NCI-H2107 treated with DMSO at 0.1 percent for 48 hours (cell line): ENCODE results near the gene AAK1.
"Not testable (repeated sequence)": the region's sequence is repeated elsewhere in the genome, so short reads cannot be mapped to it uniquely, and the experiment has no call there.

Experiments
- DNase-seq: peaks from one replicate; lab custom pipeline; 2025; ENCODE audit not compliant: unreplicated experiment; lab: John Stamatoyannopoulos, UW

AAK1 gene

GRCh38 chr2:69628325-69629021, 15.1 kb downstream of the AAK1 start:
- no peak for DNase-seq

GRCh38 chr2:69625078-69625795, 18.3 kb downstream of the AAK1 start:
- no peak for DNase-seq

- DNase-seq = no peak
These were observed 18.9 kb downstream of the AAK1 start for GRCh38 chr2:69624611-69625010.

- no peak for DNase-seq
These were observed 19.4 kb downstream of the AAK1 start for GRCh38 chr2:69624131-69624530.

- DNase-seq = no peak
These were observed 20.3 kb downstream of the AAK1 start for GRCh38 chr2:69623236-69623635.

- not testable (repeated sequence) for DNase-seq
These were observed 20.7 kb downstream of the AAK1 start for GRCh38 chr2:69622805-69623204.

- DNase-seq = not testable (repeated sequence)
These were observed 21.5 kb downstream of the AAK1 start for GRCh38 chr2:69622017-69622540.

GRCh38 chr2:69621440-69621839, 22.1 kb downstream of the AAK1 start:
- DNase-seq = no peak

GRCh38 chr2:69620870-69621269, 22.7 kb downstream of the AAK1 start:
- DNase-seq = no peak

- no peak for DNase-seq
These were observed 23.8 kb downstream of the AAK1 start for GRCh38 chr2:69619725-69620124.

- DNase-seq = no peak
These were observed 25.2 kb downstream of the AAK1 start for GRCh38 chr2:69618362-69618761.

GRCh38 chr2:69617744-69618143, 25.8 kb downstream of the AAK1 start:
- no peak for DNase-seq

GRCh38 chr2:69616755-69617154, 26.8 kb downstream of the AAK1 start:
- DNase-seq = no peak

- no peak for DNase-seq
These were observed 27.6 kb downstream of the AAK1 start for GRCh38 chr2:69615969-69616368.

- DNase-seq = no peak
These were observed 28.4 kb downstream of the AAK1 start for GRCh38 chr2:69615078-69615625.

GRCh38 chr2:69612707-69613106, 30.8 kb downstream of the AAK1 start:
- DNase-seq = no peak

GRCh38 chr2:69612200-69612599, 31.3 kb downstream of the AAK1 start:
- DNase-seq = no peak

GRCh38 chr2:69608109-69608508, 35.4 kb downstream of the AAK1 start:
- DNase-seq = no peak

GRCh38 chr2:69606771-69607170, 36.8 kb downstream of the AAK1 start:
- not testable (repeated sequence) for DNase-seq

GRCh38 chr2:69605284-69605683, 38.3 kb downstream of the AAK1 start:
- DNase-seq = no peak

GRCh38 chr2:69604836-69605235, 38.7 kb downstream of the AAK1 start:
- no peak for DNase-seq

- peak; percentile 6 for DNase-seq
These were observed 39.4 kb downstream of the AAK1 start for GRCh38 chr2:69604026-69604678.
